ENCODE measurements around the gene FAU. TPM values are rescaled to one million over a fixed set of nuclear protein-coding genes. Genes with fewer than 3 reads are reported as not detected.

Gene FAU
- total and polyA plus RNA-seq, 2 of the 13 experiments (the other 11 are each of a cell fraction or from before 2014, with no cell fraction given): 374 to 869 TPM

- TF ChIP-seq MYPOP (CRISPR knock-in tag; IDR thresholded peaks at IDR 0.05) (0 out of 2 replicates have a peak, but pooled peaks have one; percentile 11), ZNF34 (CRISPR knock-in tag; IDR thresholded peaks at IDR 0.05; ENCODE audit: borderline replicate concordance) (0 out of 2 replicates have a peak, but pooled peaks have one; percentile 19), GPBP1L1 (CRISPR knock-in tag; IDR thresholded peaks at IDR 0.05) (no peak), ZFX (CRISPR knock-in tag; IDR thresholded peaks at IDR 0.05; ENCODE audit: low read depth) (no peak), TERF1 (CRISPR knock-in tag; IDR thresholded peaks at IDR 0.05) (no peak), MXI1 (IDR thresholded peaks at IDR 0.05; ENCODE audit: borderline replicate concordance, low read depth, low read length) (peak; percentile 35; the same call in 1 of the 3 replicates), IRX3 (CRISPR knock-in tag; IDR thresholded peaks at IDR 0.05; ENCODE audit: borderline replicate concordance, low read depth) (no peak), ARID2 (CRISPR knock-in tag; IDR thresholded peaks at IDR 0.05; ENCODE audit: borderline replicate concordance) (0 out of 2 replicates have a peak, but pooled peaks have one; percentile 54), ZNF501 (CRISPR knock-in tag; IDR thresholded peaks at IDR 0.05) (no peak), JARID2 (CRISPR knock-in tag; IDR thresholded peaks at IDR 0.05; ENCODE audit: insufficient replicate concordance) (no peak), ZNF12 (CRISPR knock-in tag; IDR thresholded peaks at IDR 0.05) (no peak), ZNF280B (CRISPR knock-in tag; IDR thresholded peaks at IDR 0.05; ENCODE audit: borderline replicate concordance) (peak; percentile 5; the same call in 1 of the 2 replicates), TFAP4 (IDR thresholded peaks at IDR 0.05; ENCODE audit: borderline replicate concordance, low read depth) (peak; percentile 32; the same call in 1 of the 2 replicates), TEF (CRISPR knock-in tag; IDR thresholded peaks at IDR 0.05) (0 out of 2 replicates have a peak, but pooled peaks have one; percentile 10), ZNF547 (CRISPR knock-in tag; IDR thresholded peaks at IDR 0.05) (0 out of 2 replicates have a peak, but pooled peaks have one; percentile 4), ZNF317 (CRISPR knock-in tag; IDR thresholded peaks at IDR 0.05) (0 out of 2 replicates have a peak, but pooled peaks have one; percentile 20), ARNTL (CRISPR knock-in tag; IDR thresholded peaks at IDR 0.05) (peak; percentile 56; the same call in 1 of the 2 replicates), ZNF552 (CRISPR knock-in tag; IDR thresholded peaks at IDR 0.05; ENCODE audit: borderline replicate concordance) (no peak), POGZ (CRISPR knock-in tag; IDR thresholded peaks at IDR 0.05) (no peak), MZF1 (CRISPR knock-in tag; IDR thresholded peaks at IDR 0.05; ENCODE audit: borderline replicate concordance) (no peak)
Measured at GRCh38 chr11:65121447-65121864, 478 bp downstream of the FAU start (continued).

Data from HepG2 (cell line).